ENCODE data around the gene TSPAN14. TPM values are rescaled to one million over a fixed set of nuclear protein-coding genes. Genes with fewer than 3 reads are reported as not detected.

Gene TSPAN14
- total and polyA plus RNA-seq, 2 of the 13 experiments (the other 11 are each of a cell fraction or from before 2014, with no cell fraction given), result 24.1 to 80.6 TPM

DNA sequence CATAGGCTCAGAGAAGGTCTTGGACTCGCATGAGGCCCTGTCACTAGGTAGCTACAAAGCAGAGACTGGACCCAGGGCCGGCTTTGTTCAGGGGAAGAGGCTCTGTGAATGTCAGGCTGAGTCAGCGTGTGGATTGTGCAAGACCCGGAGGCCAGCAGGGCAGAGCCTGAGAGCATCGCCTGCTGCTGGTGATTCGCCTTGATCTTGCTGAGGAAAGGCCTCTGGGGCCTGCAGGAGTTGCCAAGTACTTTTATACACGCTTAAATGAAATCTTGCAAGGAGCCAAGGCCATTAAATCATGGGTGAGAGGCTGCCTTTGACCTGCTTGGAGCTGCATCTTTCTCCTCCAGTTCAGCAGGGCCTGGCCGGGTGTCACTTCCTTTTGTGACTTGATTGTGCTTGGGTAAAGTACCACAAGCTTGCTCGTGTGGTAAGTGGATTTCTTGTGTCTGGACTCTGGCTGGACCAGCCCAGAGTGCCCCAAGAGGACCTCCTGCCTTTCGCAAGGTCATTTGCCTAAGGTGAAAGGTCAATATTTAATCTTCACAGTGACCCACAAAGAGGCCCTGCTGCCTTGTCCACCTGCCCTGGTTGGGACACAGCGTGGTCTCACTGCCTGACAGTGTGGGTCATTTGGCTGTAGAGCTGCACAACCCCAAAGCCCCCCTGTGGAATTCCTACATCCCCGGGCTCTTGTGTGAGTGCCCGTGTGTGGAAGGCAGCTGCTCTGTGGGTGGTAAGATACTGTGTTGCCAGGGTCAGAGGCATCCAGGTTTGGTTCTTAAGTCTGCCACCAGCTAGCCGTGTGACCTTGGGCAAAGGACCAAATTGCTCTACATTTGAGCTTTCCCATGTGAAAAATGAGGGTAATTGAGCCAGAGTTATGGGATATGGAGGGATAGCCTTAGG lies 45.0 kb downstream of the TSPAN14 start (continued):
- peak; percentile 80; the same call in 1 of the 2 replicates for TF ChIP-seq ZNF788 (CRISPR knock-in tag; IDR thresholded peaks at IDR 0.05; ENCODE audit: borderline replicate concordance)
- 0 out of 2 replicates have a peak, but pooled peaks have one; percentile 18 for TF ChIP-seq WIZ (CRISPR knock-in tag; IDR thresholded peaks at IDR 0.05)
- TF ChIP-seq, protein P1, sequence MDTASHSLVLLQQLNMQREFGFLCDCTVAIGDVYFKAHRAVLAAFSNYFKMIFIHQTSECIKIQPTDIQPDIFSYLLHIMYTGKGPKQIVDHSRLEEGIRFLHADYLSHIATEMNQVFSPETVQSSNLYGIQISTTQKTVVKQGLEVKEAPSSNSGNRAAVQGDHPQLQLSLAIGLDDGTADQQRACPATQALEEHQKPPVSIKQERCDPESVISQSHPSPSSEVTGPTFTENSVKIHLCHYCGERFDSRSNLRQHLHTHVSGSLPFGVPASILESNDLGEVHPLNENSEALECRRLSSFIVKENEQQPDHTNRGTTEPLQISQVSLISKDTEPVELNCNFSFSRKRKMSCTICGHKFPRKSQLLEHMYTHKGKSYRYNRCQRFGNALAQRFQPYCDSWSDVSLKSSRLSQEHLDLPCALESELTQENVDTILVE (CRISPR knock-in tag; IDR thresholded peaks at IDR 0.05), result peak; percentile 8; the same call in 1 of the 2 replicates
- peak; percentile 60; the same call in 1 of the 2 replicates for TF ChIP-seq HMG20A (CRISPR knock-in tag; IDR thresholded peaks at IDR 0.05; ENCODE audit: borderline replicate concordance)
- peak; percentile 44; the same call in 1 of the 2 replicates for TF ChIP-seq ZNF451 (CRISPR knock-in tag; IDR thresholded peaks at IDR 0.05)
- TF ChIP-seq SPEN (CRISPR knock-in tag; IDR thresholded peaks at IDR 0.05; ENCODE audit: low read depth), result peak; percentile 53; the same call in 1 of the 2 replicates
- TF ChIP-seq, protein P2, sequence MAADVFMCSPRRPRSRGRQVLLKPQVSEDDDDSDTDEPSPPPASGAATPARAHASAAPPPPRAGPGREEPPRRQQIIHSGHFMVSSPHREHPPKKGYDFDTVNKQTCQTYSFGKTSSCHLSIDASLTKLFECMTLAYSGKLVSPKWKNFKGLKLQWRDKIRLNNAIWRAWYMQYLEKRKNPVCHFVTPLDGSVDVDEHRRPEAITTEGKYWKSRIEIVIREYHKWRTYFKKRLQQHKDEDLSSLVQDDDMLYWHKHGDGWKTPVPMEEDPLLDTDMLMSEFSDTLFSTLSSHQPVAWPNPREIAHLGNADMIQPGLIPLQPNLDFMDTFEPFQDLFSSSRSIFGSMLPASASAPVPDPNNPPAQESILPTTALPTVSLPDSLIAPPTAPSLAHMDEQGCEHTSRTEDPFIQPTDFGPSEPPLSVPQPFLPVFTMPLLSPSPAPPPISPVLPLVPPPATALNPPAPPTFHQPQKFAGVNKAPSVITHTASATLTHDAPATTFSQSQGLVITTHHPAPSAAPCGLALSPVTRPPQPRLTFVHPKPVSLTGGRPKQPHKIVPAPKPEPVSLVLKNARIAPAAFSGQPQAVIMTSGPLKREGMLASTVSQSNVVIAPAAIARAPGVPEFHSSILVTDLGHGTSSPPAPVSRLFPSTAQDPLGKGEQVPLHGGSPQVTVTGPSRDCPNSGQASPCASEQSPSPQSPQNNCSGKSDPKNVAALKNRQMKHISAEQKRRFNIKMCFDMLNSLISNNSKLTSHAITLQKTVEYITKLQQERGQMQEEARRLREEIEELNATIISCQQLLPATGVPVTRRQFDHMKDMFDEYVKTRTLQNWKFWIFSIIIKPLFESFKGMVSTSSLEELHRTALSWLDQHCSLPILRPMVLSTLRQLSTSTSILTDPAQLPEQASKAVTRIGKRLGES (CRISPR knock-in tag; IDR thresholded peaks at IDR 0.05; ENCODE audit: borderline replicate concordance), result 0 out of 2 replicates have a peak, but pooled peaks have one; percentile 22
- TF ChIP-seq POLR2G (IDR thresholded peaks at IDR 0.05; ENCODE audit: low read depth, low read length), result peak; percentile 63; the same call in 1 of the 2 replicates
- TF ChIP-seq, protein P3, sequence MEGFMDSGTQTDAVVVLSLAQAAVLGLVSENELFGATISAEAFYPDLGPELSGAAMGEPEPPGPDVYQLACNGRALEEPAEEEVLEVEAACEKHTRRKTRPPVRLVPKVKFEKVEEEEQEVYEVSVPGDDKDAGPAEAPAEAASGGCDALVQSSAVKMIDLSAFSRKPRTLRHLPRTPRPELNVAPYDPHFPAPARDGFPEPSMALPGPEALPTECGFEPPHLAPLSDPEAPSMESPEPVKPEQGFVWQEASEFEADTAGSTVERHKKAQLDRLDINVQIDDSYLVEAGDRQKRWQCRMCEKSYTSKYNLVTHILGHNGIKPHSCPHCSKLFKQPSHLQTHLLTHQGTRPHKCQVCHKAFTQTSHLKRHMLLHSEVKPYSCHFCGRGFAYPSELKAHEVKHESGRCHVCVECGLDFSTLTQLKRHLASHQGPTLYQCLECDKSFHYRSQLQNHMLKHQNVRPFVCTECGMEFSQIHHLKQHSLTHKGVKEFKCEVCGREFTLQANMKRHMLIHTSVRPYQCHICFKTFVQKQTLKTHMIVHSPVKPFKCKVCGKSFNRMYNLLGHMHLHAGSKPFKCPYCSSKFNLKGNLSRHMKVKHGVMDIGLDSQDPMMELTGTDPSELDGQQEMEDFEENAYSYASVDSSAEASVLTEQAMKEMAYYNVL (CRISPR knock-in tag; IDR thresholded peaks at IDR 0.05; ENCODE audit: borderline replicate concordance), result peak; percentile 36; the same call in 1 of the 2 replicates
- TF ChIP-seq SIN3A (IDR thresholded peaks at IDR 0.05; ENCODE audit: borderline replicate concordance, low read depth, low read length), result peak; percentile 69; the same call in 1 of the 2 replicates
- TF ChIP-seq ZSCAN31 (CRISPR knock-in tag; IDR thresholded peaks at IDR 0.05; ENCODE audit: low read depth), result no peak; the same call in none of the 2 replicates
- no peak for TF ChIP-seq PAX8 (CRISPR knock-in tag; IDR thresholded peaks at IDR 0.05; ENCODE audit: borderline replicate concordance)
- TF ChIP-seq HOXA7 (CRISPR knock-in tag; IDR thresholded peaks at IDR 0.05), result no peak
- TF ChIP-seq, protein P4, sequence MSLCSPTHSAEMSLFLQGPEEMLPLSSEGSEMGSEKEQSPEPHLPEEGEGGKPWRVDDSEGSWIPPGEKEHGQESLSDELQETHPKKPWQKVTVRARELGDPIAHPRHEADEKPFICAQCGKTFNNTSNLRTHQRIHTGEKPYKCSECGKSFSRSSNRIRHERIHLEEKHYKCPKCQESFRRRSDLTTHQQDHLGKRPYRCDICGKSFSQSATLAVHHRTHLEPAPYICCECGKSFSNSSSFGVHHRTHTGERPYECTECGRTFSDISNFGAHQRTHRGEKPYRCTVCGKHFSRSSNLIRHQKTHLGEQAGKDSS (CRISPR knock-in tag; IDR thresholded peaks at IDR 0.05; ENCODE audit: borderline replicate concordance, low read depth), result 0 out of 2 replicates have a peak, but pooled peaks have one; percentile 38
- no peak for TF ChIP-seq CBFB (CRISPR knock-in tag; IDR thresholded peaks at IDR 0.05)
- TF ChIP-seq, protein P5, sequence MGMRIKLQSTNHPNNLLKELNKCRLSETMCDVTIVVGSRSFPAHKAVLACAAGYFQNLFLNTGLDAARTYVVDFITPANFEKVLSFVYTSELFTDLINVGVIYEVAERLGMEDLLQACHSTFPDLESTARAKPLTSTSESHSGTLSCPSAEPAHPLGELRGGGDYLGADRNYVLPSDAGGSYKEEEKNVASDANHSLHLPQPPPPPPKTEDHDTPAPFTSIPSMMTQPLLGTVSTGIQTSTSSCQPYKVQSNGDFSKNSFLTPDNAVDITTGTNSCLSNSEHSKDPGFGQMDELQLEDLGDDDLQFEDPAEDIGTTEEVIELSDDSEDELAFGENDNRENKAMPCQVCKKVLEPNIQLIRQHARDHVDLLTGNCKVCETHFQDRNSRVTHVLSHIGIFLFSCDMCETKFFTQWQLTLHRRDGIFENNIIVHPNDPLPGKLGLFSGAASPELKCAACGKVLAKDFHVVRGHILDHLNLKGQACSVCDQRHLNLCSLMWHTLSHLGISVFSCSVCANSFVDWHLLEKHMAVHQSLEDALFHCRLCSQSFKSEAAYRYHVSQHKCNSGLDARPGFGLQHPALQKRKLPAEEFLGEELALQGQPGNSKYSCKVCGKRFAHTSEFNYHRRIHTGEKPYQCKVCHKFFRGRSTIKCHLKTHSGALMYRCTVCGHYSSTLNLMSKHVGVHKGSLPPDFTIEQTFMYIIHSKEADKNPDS (CRISPR knock-in tag; IDR thresholded peaks at IDR 0.05), result no peak
- peak; percentile 48; the same call in 1 of the 2 replicates for TF ChIP-seq MED13 (CRISPR knock-in tag; IDR thresholded peaks at IDR 0.05)
- peak; percentile 78 for TF ChIP-seq PHF21A (CRISPR knock-in tag; IDR thresholded peaks at IDR 0.05)
